Upper lobe of left lung (tissue), 4 donors: ENCODE data around the gene MOV10L1.

Experiments used
- CTCF ChIP-seq, 6 experiments: fragments of 450-650 bp in 4 of 6; fragments of 200-600 bp in 2 of 6; sonication (generic) in 2 of 6; IDR thresholded peaks; one replicate each; pipeline ENCODE4 v1.5.1; 2016 to 2019; ENCODE audit warnings: antibody characterized with exemption in 6 of 6
- POLR2AphosphoS5 ChIP-seq, 2 donors: sonication (generic); formaldehyde crosslinking; IDR thresholded peaks; one replicate each; pipeline ENCODE4 v1.5.1; 2017; ENCODE audit warnings: antibody characterized with exemption in 2 of 2

- no peak for TF ChIP-seq CTCF (IDR thresholded peaks at IDR 0.05)
- no peak for TF ChIP-seq POLR2AphosphoS5 (IDR thresholded peaks at IDR 0.05)
Observed at GRCh38 chr22:50143096-50143495, 53.3 kb downstream of the MOV10L1 start.
